22Rv1 (cell line): ENCODE measurements around the gene USP40.

Source experiments
- CTCF ChIP-seq: fragments of 450-650 bp; IDR thresholded peaks from 2 replicates; pipeline ENCODE4 v1.5.1; 2017; ENCODE audit warnings: mild to moderate bottlenecking
- ZFX ChIP-seq: fragments of 450-650 bp; IDR thresholded peaks from 2 replicates; pipeline ENCODE4 v1.6.1; 2017; ENCODE audit warnings: antibody characterized with exemption, borderline replicate concordance

- no peak for TF ChIP-seq CTCF
- no peak for TF ChIP-seq ZFX
Observed at GRCh38 chr2:233428008-233428407, 138.6 kb downstream of the USP40 start.
